Stimulated activated naive CD8-positive, alpha-beta T cell treated with anti-CD3 and anti-CD28 coated beads, Interleukin-15, Interleukin-2, amounts not matched to agents 100 ng/mL and 50 ng/mL, for 24 hours (primary cell): ENCODE measurements around the gene BPIFB3.

ENCODE experiments used
- H3K27ac Mint-ChIP-seq: one replicate; pipeline ENCODE4 v1.8.0; 2021; ENCODE audit warnings: mild to moderate bottlenecking, mixed read lengths
- H3K27me3 Mint-ChIP-seq: one replicate; pipeline ENCODE4 v1.8.0; 2021; ENCODE audit warnings: mixed read lengths
- H3K36me3 Mint-ChIP-seq: one replicate; pipeline ENCODE4 v1.8.0; 2021; ENCODE audit warnings: low read depth, mixed read lengths
- H3K4me1 Mint-ChIP-seq: one replicate; pipeline ENCODE4 v1.8.0; 2021; ENCODE audit warnings: low read depth, mixed read lengths
- H3K4me3 Mint-ChIP-seq: one replicate; pipeline ENCODE4 v1.8.0; 2021; ENCODE audit warnings: mild to moderate bottlenecking, mixed read lengths
- H3K9me3 Mint-ChIP-seq: one replicate; pipeline ENCODE4 v1.8.0; 2021; ENCODE audit warnings: mixed read lengths

Gene BPIFB3

DNA sequence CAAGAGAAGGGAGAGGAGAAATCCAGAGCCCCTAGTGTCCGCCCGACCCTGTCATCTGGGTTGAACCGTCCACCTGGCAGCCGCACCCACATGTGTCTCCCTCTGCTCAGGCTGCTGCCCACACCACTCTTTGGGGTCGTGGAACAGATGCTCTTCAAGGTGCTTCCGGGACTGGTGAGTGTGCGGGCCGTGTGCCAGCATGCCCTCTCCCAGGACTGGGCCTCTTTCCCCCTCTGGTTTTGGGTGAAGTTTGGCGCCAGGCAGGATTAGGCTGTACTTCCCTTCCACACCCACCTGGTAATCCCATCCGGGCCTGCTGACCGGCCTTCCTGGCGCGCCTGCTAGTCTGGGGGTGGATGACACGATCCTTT, 7.9 kb downstream of the BPIFB3 start:
- H3K4me1 Mint-ChIP-seq, result no peaks in the 10 kb centered on the region
- no peaks in the 10 kb centered on the region for H3K36me3 Mint-ChIP-seq
- H3K27me3 Mint-ChIP-seq, result no peaks in the 10 kb centered on the region
- H3K4me3 Mint-ChIP-seq, result no peak overlapping the region
- H3K9me3 Mint-ChIP-seq, result no peaks in the 10 kb centered on the region
- no peak overlapping the region for H3K27ac Mint-ChIP-seq

DNA sequence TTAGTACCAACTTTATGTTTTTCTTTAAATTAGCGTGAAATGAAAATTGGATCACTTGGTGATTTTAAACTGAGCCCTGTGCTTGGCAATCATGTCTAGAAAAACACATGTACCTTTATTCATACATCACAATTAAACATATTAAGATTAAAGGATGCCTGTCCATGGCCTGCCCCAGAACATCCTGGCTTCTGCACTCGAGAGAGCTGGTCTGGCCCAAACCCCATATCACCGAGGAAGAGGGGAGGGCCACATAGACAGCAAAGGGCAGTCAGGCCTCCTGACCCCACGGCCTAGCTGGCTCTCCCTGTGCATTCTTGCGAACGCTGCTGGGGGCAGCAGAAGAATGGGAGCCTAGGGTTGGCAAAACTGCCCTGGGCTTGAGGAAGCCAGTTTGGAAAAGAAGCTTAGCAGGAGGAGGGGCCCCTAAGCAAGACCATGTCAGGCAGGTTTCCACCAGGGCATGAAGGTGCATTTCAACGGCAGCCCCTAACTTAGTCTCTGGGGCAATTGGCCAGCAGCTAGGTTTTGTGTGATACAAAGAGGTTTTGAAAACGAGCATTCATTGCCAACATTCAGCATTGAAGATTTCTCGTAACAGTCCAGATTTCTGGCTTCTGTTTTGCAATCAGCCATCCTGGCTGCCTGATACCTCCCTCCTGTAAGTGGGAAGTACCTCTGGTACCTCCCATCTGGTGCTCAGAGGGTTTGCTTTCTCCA, 8.6 kb downstream of the BPIFB3 start:
- Mint-ChIP-seq H3K27ac (no peak overlapping the region), H3K36me3 (no peaks in the 10 kb centered on the region)

GRCh38 chr20:33062825-33063149, 9.1 kb downstream of the BPIFB3 start:
- H3K4me1 Mint-ChIP-seq, result no peaks in the 10 kb centered on the region
- no peaks in the 10 kb centered on the region for H3K9me3 Mint-ChIP-seq
- H3K36me3 Mint-ChIP-seq, result no peaks in the 10 kb centered on the region
- no peak overlapping the region for H3K4me3 Mint-ChIP-seq
- H3K27me3 Mint-ChIP-seq, result no peaks in the 10 kb centered on the region
- H3K27ac Mint-ChIP-seq, result no peak overlapping the region

More for the DNA sequence above, 8.6 kb downstream of the BPIFB3 start:
- Mint-ChIP-seq H3K9me3 (no peaks in the 10 kb centered on the region), H3K4me3 (no peak overlapping the region), H3K4me1 (no peaks in the 10 kb centered on the region), H3K27me3 (no peaks in the 10 kb centered on the region)

GRCh38 chr20:33063271-33063670, 9.6 kb downstream of the BPIFB3 start:
- Mint-ChIP-seq H3K4me1 (no peaks in the 10 kb centered on the region), H3K27ac (no peak overlapping the region), H3K36me3 (no peaks in the 10 kb centered on the region)

DNA sequence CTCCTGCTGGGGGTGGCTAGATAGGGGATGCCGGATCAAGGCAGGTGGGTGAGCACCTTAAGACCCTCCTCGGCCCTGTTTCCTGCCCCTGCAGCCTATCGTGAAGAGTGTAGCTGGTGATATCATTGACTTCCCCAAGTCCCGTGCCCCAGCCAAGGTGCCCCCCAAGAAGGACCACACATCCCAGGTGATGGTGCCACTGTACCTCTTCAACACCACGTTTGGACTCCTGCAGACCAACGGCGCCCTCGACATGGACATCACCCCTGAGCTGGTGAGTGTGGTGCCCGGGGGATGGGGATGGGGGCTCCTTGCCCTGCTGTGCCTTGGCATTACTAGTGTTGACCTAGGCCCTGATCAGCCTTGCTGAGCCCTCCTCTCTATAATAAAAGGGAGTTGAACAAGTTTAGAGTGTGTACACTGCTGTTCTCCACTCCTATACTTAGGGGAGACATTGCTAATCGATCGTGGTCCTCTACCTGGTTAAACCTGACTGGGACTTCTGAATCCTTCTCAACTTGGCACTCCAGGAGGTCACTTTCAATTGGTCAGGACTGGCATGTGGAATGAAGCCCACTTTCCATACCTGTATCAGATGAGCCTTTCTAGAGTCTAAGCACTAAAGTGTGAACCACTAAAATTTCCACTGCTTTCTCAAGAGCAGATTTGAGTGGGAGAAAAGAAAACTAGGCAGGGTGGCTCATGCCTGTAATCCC, 11.0 kb downstream of the BPIFB3 start:
- Mint-ChIP-seq H3K36me3 (no peaks in the 10 kb centered on the region), H3K9me3 (no peaks in the 10 kb centered on the region), H3K4me1 (no peaks in the 10 kb centered on the region), H3K4me3 (no peak overlapping the region), H3K27me3 (no peaks in the 10 kb centered on the region), H3K27ac (no peak overlapping the region)

More at GRCh38 chr20:33063271-33063670, 9.6 kb downstream of the BPIFB3 start:
- Mint-ChIP-seq H3K9me3 (no peaks in the 10 kb centered on the region), H3K27me3 (no peaks in the 10 kb centered on the region), H3K4me3 (no peak overlapping the region)

DNA sequence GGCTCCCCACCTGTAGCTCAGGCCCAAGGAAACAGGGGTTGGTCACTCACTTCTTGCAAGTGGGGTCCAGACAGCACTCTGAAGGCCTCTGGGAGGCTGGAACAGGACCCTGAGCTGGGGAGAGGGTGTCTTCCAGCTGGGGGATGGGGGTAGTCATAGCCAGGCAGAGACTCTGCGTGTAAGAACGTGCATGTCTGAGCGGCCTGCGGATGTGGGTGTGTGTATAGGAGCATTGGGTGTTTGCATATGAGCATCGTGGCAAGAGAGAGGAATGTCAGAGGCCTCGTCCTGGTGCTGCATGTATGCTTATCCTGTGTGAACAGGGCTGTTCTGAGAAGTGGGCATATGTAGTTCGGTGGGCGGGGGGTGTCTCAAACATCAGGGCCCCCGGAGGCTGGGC, 12.1 kb downstream of the BPIFB3 start:
- H3K27ac Mint-ChIP-seq, result no peak overlapping the region
- H3K36me3 Mint-ChIP-seq, result no peaks in the 10 kb centered on the region
- H3K9me3 Mint-ChIP-seq, result no peaks in the 10 kb centered on the region
- no peaks in the 10 kb centered on the region for H3K4me1 Mint-ChIP-seq
- H3K27me3 Mint-ChIP-seq, result no peaks in the 10 kb centered on the region
- H3K4me3 Mint-ChIP-seq, result no peak overlapping the region

DNA sequence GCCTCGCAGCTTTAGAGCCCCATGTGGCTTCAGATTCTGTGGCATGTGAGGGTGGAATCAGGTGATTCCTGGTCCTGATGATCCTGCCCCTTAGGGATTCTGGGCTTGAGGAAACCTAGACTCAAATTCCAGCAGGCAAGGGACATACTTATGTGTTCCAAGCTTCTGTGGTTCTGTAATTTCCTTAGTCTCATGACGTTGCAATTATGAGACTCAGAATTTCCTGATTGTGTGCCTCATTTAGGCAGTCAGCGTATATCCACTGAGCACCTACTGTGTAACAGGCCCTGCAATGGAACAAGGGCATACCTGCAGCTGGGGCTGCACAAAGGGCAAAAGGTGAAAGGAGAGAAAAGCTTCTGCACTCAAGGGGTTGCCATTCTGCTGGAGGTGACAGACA, 14.1 kb downstream of the BPIFB3 start:
- no peak overlapping the region for H3K4me3 Mint-ChIP-seq

GRCh38 chr20:33068251-33068939, 14.7 kb downstream of the BPIFB3 start:
- Mint-ChIP-seq H3K9me3 (no peaks in the 10 kb centered on the region), H3K36me3 (no peaks in the 10 kb centered on the region), H3K27me3 (no peaks in the 10 kb centered on the region), H3K4me1 (no peaks in the 10 kb centered on the region), H3K27ac (no peak overlapping the region), H3K4me3 (no peak overlapping the region)

More for the DNA sequence above, 14.1 kb downstream of the BPIFB3 start:
- Mint-ChIP-seq H3K36me3 (no peaks in the 10 kb centered on the region), H3K27ac (no peak overlapping the region), H3K4me1 (no peaks in the 10 kb centered on the region), H3K27me3 (no peaks in the 10 kb centered on the region), H3K9me3 (no peaks in the 10 kb centered on the region)

DNA sequence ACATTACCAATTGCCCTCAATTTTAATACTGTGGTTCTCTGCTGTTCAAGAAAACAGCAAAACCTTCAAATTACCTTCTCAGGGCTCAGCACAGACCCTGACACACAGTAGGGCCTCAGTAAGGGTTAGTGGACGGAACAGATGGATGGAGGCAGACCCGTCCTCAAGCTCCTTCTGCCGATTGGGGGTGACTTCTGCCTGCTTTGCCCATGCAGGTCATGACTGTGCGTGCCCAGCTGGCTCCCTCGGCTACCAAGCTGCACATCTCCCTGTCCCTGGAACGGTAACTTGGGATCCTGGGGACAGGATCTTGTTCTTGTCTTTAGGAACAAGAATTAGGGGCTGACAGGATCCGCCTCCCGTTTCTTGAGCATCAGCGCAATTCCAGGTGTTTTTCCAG, 16.0 kb downstream of the BPIFB3 start:
- no peaks in the 10 kb centered on the region for H3K36me3 Mint-ChIP-seq
- H3K27me3 Mint-ChIP-seq, result no peaks in the 10 kb centered on the region
- no peak overlapping the region for H3K27ac Mint-ChIP-seq
- H3K9me3 Mint-ChIP-seq, result no peaks in the 10 kb centered on the region
- H3K4me1 Mint-ChIP-seq, result no peaks in the 10 kb centered on the region
- no peak overlapping the region for H3K4me3 Mint-ChIP-seq

DNA sequence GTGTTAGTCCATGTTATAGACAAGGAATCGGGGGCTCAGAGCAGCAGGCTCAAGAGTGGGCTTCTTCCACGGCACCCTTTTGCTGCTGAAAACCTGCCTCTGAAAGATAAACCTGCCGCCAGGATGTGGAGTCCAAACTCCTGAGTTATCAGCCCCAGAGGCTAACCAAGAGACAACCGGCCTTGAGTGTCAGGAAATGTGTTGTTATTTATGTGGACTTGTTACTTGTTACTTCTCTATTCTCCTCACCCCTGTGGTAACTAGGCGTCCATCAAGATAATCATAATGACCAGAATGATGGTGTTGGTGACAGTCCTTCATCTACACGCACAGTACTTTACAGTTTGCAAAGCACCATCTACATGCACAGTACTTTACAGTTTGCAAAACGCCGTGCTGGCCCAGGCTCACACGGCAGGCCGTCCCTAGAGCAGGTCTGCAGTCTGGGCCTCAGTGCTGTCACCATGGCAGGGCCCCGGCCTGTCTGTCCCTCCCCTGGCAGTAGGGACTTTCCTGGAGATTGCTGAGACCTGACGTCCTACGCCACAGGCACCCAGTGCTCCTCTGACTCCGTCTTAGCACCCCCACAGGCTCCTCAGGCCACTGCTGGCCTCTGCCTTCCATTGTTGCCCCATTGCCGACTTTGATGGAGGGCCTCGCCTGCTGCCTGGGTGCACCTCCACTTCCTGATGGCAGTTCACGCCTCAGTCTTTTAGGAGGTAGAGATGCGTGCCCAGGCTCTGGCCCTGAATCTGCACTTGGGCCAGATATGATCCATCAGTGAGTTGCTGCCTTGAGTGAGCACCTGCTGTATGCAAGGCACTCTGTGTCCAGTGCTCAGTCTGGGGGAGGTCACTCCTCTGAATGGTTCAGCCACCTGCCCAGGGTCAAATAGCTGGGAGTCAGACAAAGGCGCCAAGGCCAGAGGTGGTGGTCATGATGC, 16.7 kb downstream of the BPIFB3 start:
- no peaks in the 10 kb centered on the region for H3K36me3 Mint-ChIP-seq
- no peak overlapping the region for H3K27ac Mint-ChIP-seq
- no peaks in the 10 kb centered on the region for H3K9me3 Mint-ChIP-seq
- no peaks in the 10 kb centered on the region for H3K27me3 Mint-ChIP-seq
- H3K4me3 Mint-ChIP-seq, result no peak overlapping the region
- no peaks in the 10 kb centered on the region for H3K4me1 Mint-ChIP-seq

DNA sequence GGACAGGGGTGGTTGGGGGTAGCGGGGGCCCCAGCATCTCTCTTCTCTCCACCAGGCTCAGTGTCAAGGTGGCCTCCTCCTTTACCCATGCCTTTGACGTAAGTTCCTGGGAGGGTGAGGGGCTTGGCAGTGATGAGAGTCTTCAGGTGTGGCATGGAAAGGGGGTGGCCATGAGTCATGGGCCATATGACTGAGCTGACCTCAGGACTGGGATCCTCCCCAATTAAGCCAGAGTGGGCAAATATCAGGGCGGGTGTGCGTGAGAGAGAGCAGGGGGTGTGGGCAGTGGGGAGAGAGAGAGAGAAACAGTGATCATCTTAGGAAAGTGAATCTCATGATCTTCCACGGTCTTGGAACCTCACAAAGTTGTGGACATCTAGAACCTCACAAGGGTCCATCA, 17.5 kb downstream of the BPIFB3 start:
- H3K4me3 Mint-ChIP-seq, result no peak overlapping the region
- no peaks in the 10 kb centered on the region for H3K27me3 Mint-ChIP-seq
- H3K36me3 Mint-ChIP-seq, result no peaks in the 10 kb centered on the region
- no peaks in the 10 kb centered on the region for H3K9me3 Mint-ChIP-seq
- no peaks in the 10 kb centered on the region for H3K4me1 Mint-ChIP-seq
- no peak overlapping the region for H3K27ac Mint-ChIP-seq

DNA sequence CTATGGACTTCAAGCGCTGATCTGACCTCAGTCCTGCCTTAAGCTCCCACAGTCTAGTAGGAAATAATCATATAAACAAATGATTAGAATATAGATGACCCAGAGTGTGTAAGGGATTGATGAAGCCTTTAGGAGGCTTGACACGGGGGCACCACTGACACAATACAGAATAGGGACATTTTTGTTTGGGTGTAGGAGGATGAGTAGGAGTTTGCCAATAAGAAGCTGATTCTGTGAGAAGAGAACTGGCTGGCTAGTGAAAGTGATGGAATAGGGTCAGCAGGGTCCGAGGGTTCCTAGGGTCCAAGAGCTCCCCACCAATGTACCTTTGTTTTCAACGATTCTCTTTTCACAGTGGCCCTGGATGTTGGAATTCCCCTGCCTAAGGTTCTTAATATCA, 18.7 kb downstream of the BPIFB3 start:
- no peaks in the 10 kb centered on the region for H3K4me1 Mint-ChIP-seq
- no peaks in the 10 kb centered on the region for H3K9me3 Mint-ChIP-seq
- H3K27ac Mint-ChIP-seq, result no peak overlapping the region
- no peaks in the 10 kb centered on the region for H3K27me3 Mint-ChIP-seq
- no peaks in the 10 kb centered on the region for H3K36me3 Mint-ChIP-seq
- H3K4me3 Mint-ChIP-seq, result no peak overlapping the region

- H3K4me3 Mint-ChIP-seq, result no peak overlapping the region
- H3K9me3 Mint-ChIP-seq, result no peaks in the 10 kb centered on the region
- H3K27me3 Mint-ChIP-seq, result no peaks in the 10 kb centered on the region
- no peaks in the 10 kb centered on the region for H3K4me1 Mint-ChIP-seq
- no peaks in the 10 kb centered on the region for H3K36me3 Mint-ChIP-seq
- H3K27ac Mint-ChIP-seq, result no peak overlapping the region
These were observed 19.1 kb downstream of the BPIFB3 start for GRCh38 chr20:33072813-33073212.

DNA sequence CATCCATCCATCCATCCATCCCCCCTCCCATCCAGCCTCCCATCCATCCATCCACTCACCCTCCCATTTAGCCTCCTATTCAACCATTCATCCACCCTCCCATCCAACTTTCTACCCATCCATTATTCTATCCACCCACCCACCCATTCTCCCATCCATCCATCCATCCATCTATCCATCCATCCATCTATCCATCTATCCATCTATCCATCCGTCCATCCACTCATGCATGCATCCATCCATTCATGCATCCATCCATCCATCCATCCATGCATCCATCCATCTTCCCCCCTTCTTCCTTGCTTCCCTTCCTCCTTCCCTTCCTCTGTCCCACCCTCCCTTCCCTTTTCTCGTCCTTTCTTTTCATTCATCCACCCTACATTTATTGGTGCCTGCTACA, 21.0 kb downstream of the BPIFB3 start:
- no peaks in the 10 kb centered on the region for H3K4me1 Mint-ChIP-seq

GRCh38 chr20:33075281-33075680, 21.6 kb downstream of the BPIFB3 start:
- Mint-ChIP-seq H3K9me3 (no peaks in the 10 kb centered on the region), H3K4me1 (no peaks in the 10 kb centered on the region), H3K4me3 (no peak overlapping the region), H3K36me3 (no peaks in the 10 kb centered on the region), H3K27ac (no peak overlapping the region), H3K27me3 (no peaks in the 10 kb centered on the region)

More for the DNA sequence above, 21.0 kb downstream of the BPIFB3 start:
- Mint-ChIP-seq H3K9me3 (no peaks in the 10 kb centered on the region), H3K27me3 (no peaks in the 10 kb centered on the region), H3K4me3 (no peak overlapping the region), H3K27ac (no peak overlapping the region), H3K36me3 (no peaks in the 10 kb centered on the region)
